Omental fat pad (tissue), 4 donors: ENCODE measurements around the gene SNPH. TPM values are rescaled to one million over a fixed set of nuclear protein-coding genes. Genes with fewer than 3 reads are reported as not detected.

Experiments used
- ATAC-seq: fragments of 150-250 bp; one replicate; pipeline ENCODE4 v1.9.1; 2016; ENCODE audit warnings: mild to moderate bottlenecking, moderate library complexity; ENCODE audit not compliant: low FRiP score
- DNase-seq: peaks from one replicate; pipeline ENCODE4 v3.0.0-alpha.2; 2019; ENCODE audit warnings: low spot score
- total RNA-seq, 4 donors: library from RNA; depleted of rRNA; stranded (reverse); fragments of >200 nt; gene quantifications; one replicate each; pipeline ENCODE4 v1.1.0, GENCODE V29; 2016
- TF ChIP-seq, protein P1 (sequence below), 3 donors: fragments of 450-650 bp; IDR thresholded peaks; one replicate each; pipeline ENCODE4 v1.5.1; 2016 to 2017; ENCODE audit warnings: antibody characterized with exemption in 3 of 3, mild to moderate bottlenecking in 3 of 3, moderate library complexity in 2 of 3

The SNPH gene
- total RNA-seq, 4 donors from 2014 or later = 2.0 to 3.9 (median 2.5) TPM

DNA sequence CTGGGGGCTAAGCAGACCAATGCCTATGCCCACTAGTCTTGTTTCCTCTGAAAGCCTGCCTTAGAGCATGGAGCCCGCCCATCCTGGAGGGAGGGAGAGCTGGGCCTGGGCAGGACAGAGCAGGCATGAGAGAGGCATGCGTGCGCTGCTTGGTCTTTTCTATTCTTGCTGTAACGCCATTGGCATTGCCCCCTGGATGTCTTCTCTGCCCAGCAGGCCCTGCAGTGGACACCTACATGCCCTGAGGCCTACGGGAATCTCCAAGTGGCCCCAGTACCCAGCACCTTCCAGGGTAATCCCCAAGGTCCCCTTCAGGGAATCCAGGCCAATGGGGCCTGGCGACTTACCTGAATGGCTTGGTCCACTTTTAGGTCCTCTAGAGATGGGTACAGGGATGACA, 53.9 kb downstream of the SNPH start:
- ATAC-seq (no peak), DNase-seq (no peak)
- TF ChIP-seq, protein P1, sequence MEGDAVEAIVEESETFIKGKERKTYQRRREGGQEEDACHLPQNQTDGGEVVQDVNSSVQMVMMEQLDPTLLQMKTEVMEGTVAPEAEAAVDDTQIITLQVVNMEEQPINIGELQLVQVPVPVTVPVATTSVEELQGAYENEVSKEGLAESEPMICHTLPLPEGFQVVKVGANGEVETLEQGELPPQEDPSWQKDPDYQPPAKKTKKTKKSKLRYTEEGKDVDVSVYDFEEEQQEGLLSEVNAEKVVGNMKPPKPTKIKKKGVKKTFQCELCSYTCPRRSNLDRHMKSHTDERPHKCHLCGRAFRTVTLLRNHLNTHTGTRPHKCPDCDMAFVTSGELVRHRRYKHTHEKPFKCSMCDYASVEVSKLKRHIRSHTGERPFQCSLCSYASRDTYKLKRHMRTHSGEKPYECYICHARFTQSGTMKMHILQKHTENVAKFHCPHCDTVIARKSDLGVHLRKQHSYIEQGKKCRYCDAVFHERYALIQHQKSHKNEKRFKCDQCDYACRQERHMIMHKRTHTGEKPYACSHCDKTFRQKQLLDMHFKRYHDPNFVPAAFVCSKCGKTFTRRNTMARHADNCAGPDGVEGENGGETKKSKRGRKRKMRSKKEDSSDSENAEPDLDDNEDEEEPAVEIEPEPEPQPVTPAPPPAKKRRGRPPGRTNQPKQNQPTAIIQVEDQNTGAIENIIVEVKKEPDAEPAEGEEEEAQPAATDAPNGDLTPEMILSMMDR (IDR thresholded peaks at IDR 0.05) = no peak

DNA sequence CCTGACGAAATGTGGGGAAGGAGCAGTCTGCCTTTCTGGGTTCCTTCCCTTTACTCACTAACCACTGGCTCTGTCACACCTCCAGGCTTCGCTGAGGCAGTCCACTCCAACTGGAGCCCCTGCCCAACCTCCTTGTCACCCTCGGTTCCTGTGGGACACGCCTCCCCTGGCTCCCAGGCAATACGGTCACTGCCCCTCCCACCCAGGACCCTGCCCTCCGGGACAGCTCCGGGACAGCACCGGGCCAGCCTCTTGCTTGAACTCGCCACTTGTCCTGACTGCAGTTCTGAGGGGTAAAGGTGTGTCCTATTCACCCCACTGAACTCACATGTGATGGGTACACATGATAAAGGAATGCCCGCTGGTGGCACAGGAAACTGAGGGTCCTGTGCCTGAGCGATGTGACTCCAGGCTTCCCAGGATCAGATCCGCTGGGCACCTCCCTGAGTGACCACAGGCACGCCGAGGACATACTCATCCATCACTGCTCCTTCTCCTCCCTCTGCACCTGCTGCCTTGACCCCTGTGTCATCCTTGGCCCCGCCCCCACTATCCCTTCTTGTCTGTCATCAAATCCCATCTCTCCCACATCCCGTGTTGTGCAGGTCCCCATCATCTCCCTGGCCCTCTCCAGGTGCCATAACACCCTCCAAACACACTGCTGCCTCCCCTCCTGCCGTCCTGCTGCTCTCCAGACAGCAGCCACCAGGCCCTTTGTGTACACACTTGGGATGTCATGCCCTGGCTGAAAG, 55.0 kb downstream of the SNPH start:
- no peak for ATAC-seq
- no peak for DNase-seq
- TF ChIP-seq, protein P1 (IDR thresholded peaks at IDR 0.05) = no peak

DNA sequence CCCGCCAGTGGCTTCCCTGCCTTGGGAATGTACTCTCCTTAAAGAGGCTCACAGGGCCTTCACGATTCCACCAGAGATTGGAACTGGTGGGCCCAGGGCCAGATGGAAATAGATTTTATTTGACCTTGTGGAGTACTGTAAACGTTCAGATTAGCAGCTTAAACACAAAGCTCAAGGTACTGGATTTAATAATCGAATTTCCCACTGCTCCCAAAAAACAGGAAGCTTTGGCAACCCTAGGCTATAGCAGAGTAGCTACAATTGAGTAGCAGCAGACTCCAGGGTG, 55.5 kb downstream of the SNPH start:
- ATAC-seq (no peak), DNase-seq (no peak)
- TF ChIP-seq, protein P1 (IDR thresholded peaks at IDR 0.05) = no peak

DNA sequence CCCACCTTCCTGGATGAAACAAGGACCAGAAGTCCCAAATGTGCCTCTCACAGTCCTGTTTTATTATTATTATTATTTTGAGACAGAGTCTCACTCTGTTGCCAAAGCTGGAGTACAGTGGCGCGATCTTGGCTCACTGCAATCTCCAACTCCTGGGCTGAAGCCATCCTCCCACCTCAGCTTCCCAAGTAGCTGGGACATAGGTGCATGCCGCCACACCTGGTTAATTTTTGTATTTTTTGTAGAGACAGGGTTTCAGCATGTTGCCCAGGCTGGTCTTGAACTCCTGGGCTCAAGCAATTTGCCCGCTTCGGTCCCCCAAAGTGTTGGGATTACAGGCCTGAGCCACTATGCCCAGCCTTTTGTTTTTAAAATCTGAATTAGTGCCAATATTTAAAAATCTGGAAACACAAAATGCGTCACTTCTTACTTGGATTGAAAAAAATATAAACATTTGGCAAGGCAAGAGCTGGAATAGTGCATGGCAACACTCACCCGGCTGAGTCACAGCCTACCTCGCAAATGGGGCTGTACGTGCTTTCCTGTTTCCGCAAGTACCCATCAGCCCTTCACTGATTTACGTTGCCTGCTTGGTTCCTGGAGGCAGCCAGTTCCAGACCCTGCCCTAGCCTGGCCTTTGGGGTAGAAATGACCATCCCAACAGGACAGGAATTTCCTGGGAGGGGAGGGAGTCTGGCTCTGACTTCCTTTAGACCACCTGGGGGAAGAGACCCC, 56.6 kb downstream of the SNPH start:
- DNase-seq (no peak), ATAC-seq (no peak)
- TF ChIP-seq, protein P1 (IDR thresholded peaks at IDR 0.05) = no peak

DNA sequence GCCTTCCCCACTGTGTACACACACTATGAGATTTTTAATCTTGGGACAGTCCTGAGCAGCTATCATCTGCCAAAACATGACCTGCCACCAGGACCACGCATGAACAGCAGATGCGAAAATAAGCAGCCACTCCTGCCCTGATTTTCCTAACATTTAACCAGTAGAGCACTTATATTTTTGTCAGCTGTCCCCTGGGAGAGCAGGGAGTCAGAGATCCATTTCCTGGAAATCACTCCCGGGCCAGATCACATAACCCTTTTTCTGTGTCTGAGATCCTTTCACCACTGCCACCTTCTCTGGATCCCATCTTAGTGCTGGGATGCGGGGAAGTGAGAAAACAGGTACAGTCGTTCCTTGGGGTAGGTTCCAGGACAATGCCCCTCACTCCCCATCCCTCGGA, 57.2 kb downstream of the SNPH start:
- TF ChIP-seq, protein P1 (IDR thresholded peaks at IDR 0.05) = no peak
- ATAC-seq (no peak), DNase-seq (no peak)

DNA sequence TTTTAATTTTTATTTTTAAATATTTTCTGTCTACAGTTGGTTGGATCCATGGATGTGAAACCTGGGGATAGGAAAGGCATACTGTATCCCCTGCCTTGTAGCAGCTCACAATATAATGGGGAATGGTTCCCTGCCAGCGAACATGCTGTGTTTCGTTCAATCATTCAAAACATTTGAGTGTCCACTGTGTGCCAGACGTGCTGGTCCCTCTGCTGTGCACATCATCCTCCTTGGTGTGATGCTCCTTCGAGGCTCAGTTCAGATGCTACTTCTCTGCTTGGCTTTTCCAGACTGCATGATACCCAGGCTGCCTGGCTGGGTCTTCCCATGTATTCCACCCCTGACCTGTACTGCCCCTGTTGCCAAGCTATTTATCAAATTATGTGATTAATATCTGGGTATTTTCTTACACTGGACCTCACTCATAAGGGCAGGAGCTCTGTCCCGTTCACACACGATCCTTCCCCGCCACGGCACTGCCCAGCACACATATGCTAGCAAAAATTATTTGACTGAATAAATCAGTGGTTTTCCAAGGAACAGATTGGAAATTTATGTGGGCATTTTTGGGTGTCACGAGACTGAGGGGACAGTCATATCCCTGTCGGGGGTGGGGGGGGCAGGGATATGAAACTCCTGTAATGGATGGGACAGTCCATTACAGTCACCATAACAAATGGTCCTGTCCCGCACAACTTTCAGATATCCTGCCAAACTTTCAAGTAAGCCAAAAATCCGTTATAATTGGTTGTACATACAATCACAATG, 57.9 kb downstream of the SNPH start:
- DNase-seq = no peak
- TF ChIP-seq, protein P1 (IDR thresholded peaks at IDR 0.05) = no peak
- ATAC-seq = no peak
